ENCODE results near the gene FHOD3. TPM values are rescaled to one million over a fixed set of nuclear protein-coding genes. Genes with fewer than 3 reads are reported as not detected.
"Not testable (repeated sequence)": the region's sequence is repeated elsewhere in the genome, so short reads cannot be mapped to it uniquely, and the experiment has no call there.

The FHOD3 gene
- polyA plus RNA-seq, 3 donors = 0.89 to 7.6 (median 2.9) TPM

DNA sequence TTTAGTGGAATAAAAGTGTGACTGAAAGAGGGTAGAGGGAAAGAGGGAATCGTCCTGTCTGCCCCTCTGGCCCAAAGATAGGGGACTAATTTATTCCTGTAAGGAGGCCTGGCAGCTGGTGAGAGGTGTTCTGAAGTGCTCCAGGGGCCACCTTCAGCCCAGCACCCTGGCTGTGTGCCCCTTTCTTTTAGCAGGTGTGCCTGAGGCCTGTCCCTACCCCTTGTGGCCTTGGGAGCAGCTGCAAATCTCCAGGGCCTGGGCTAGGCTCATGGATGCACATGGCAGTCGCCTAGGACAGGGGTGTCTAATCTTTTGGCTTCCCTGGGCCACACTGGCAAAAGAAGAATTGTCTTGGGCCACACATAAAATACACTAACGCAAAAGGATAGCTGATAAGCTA, 37.3 kb downstream of the FHOD3 start:
- H3K27ac ChIP-seq (ENCODE audit: low read depth, low read length) = no peak overlapping the region
- WGBS, 3 donors = 44 to 79% (median 78%) methylated on average over 3 of the region's 3 CpGs

DNA sequence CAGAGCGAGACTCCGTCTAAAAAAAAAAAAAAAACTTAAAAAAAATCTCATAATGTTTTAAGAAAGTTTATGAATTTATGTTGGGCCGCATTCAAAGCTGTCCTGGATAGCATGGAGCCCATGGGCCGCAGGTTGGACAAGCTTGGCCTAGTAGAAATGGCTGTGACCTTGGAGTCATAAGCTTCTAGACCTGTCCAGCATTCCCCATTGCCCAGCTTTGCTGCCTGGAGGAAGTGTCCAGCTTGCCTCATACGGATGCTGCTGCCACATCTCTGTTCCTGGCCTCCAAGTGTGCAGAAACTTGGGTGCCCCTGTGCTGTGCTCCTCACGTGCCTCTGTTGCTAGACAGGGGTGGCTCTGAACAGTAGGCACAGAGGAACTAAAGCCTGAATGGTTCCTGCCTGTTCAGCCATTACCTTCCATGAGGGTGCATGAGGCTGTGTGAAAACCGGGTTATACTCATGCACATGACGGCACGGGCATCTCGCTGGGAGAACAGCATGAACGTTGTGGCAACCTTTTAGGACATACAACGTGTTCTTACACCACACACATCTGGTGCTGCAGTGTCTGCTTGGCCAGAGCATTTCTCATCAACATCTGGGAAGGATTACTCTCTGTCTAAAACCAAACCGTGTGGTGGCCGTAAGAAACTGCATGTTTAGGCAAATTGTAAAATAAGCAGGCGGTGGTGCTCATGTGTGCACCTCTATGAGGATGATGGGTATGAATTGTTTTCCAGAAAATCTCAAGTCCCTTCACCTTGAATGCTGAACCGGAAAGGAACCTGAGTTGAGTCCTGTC, 38.2 kb downstream of the FHOD3 start:
- 88 to 94% (median 88%) methylated on average over 16 of the region's 16 CpGs for WGBS, 3 donors
- H3K27ac ChIP-seq (ENCODE audit: low read depth, low read length) = no peak overlapping the region

DNA sequence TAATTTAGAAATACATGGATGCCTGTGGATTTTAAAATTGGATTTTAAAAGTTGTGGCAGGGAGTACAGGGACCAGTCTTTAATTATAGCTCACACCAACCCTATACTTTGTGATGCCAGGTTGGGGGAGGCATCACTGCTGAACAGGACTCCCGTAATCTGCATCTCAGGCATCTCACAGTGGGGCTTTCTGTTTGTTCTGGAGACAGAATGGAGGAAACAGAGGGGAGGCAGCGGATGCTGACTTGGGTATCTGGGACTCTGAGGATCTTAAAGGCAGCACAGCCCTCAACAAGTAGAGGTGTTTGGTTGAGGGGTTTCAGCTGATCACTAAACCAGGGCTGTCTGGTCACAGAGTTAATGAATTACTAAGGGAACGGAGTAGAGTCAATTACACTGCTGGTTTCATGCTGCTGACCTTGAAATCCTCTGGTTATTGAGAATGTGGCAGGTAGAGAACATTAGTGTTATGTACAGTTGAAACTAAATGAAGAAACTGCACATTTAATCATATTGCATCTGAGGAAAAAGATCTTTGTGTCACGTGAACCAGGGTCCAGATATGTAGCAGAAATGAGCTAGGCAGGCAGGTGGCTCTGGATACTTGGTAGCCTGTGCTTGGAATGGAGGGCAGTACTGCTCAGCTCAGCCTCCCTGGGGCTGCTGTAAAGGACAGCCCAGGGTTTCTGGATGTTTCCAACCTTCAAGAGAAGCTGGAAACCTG, 40.3 kb downstream of the FHOD3 start:
- H3K27ac ChIP-seq (ENCODE audit: low read depth, low read length) = no peak overlapping the region
- WGBS, 3 donors = 52 to 79% (median 78%) methylated on average over 4 of the region's 4 CpGs

DNA sequence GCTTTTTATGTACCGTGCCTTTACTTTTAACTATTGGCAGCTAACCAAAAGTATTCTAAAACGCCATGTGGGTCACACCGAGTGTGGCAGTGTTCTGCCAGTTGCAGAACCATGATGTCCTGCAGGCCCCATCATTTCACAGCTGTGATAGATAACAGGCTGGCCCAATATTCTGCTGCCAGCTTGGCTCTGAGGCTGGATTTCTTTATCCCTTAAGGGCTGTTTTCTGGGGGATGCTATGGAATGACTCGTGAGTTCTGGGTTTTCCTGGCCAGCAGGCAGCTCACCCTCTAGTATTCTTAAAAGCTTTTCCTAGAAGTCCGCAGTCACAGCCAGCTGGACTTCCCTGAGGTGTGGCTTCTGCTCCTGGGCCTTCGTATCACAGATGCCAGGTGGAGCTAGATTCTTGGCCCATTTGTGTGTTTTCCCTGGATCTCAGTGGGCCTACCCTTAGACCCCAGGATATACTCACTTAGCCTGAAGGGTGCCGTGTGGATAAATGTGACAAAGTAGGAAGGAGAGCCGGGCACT, 41.0 kb downstream of the FHOD3 start:
- no peak overlapping the region for H3K27ac ChIP-seq (ENCODE audit: low read depth, low read length)
- 50 to 76% (median 70%) methylated on average over 8 of the region's 8 CpGs for WGBS, 3 donors

DNA sequence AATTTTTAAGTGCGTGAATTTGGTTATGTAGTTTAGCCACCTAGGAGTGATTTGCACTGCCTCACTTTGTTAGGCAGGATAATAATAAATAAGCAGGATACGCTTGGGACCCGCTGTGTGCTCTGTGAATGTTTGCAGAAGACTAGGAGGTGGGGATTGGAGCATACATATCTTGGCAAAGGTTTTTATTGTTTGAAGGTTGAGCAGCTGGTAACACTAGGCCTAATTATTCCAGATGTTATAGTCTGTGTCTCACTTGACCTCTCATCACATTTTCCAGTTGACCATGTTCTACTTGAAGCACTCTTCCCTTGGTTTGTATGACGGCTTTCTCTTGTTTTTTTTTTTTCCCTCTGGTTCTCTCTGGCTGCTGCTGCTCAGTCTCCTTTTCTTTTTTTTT, 42.7 kb downstream of the FHOD3 start:
- no peak overlapping the region for H3K27ac ChIP-seq (ENCODE audit: low read depth, low read length)

DNA sequence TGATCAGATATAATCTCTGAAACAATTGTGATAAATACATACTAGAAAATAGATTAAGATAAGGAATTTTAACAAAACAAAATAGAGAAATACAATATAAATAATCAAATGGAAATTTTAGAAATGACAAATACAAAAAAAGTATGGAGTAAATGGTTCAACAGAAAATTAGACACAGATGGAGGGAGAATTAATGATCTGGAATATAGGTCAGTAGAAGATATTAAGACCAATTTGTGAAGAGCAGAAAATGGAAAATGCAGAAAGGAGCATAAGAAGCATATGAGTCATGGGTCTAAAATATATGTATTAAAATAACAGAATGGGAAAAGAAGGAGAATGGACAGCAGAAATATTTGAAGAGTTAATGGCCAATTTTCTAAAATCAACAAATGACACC, 44.4 kb downstream of the FHOD3 start:
- H3K27ac ChIP-seq (ENCODE audit: low read depth, low read length) = no peak overlapping the region

More for the DNA sequence above, 42.7 kb downstream of the FHOD3 start:
- WGBS, 3 donors = 64 to 96% (median 85%) methylated on average over 4 of the region's 4 CpGs

DNA sequence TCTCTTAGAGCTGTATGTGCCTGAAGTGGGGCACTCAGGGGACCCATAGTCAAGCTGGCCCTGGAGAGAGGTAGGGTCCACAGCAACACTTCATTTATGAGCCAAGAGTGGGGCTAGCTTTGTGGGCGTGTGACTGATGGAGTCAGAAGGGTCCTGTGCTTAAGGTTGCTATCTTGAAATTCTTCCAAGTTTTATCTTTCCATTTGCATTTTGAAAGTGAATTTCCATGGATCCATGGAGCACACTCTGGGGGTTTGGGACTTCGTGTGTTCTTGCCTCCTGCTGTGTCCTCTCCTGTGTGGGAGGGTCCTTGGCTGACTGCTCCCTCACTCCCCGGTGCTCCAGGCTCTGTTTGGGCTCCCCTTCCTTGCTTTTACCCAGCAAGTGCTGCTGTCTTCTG, 50.8 kb downstream of the FHOD3 start:
- WGBS, 3 donors = 61 to 76% (median 61%) methylated on average over 3 of the region's 3 CpGs
- no peak overlapping the region for H3K27ac ChIP-seq (ENCODE audit: low read depth, low read length)

DNA sequence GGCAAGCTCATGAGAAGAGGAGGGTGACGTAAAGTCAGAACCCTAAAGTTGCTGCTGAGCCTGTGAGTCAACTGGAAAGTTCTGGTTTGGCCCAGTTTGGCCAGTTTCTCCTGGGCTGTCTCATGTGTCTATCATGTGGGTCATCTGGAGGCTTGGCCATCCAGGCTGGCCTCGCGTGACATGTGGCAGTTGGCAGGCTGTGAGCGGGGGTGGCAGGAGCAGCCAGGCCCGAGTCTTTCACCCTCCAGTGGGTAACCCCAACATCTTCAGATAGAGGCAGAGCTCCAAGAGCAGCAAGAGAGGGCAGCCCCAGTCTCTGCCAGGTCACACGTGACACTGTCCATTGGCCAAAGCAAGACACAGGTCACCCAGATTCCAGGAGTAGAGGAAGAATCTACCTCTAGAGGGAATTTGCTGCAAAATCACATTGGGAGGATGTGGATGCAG, 51.5 kb downstream of the FHOD3 start:
- WGBS, 3 donors = 49 to 89% (median 87%) methylated on average over 6 of the region's 6 CpGs
- no peak overlapping the region for H3K27ac ChIP-seq (ENCODE audit: low read depth, low read length)

DNA sequence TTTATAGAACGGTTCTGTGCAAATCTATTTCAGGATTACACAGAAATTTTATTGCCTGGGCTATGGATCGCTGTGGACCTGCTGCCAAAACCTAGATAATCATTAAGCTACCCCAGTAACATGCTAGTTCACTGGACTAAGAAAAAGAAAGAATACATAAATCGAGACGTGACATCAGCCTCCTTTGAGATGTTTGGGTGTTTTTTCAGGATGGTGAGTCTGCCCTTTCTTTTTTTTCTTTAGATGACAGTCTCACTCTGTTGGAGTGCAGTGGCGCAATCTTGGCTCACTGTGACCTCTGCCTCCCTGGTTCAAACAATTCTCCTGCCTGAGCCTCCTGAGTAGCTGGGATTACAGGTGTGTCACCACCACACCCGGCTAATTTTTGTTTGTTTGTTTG, 52.0 kb downstream of the FHOD3 start:
- H3K27ac ChIP-seq (ENCODE audit: low read depth, low read length) = no peak overlapping the region
- WGBS, 3 donors = 34 to 81% (median 77%) methylated on average over 6 of the region's 6 CpGs

DNA sequence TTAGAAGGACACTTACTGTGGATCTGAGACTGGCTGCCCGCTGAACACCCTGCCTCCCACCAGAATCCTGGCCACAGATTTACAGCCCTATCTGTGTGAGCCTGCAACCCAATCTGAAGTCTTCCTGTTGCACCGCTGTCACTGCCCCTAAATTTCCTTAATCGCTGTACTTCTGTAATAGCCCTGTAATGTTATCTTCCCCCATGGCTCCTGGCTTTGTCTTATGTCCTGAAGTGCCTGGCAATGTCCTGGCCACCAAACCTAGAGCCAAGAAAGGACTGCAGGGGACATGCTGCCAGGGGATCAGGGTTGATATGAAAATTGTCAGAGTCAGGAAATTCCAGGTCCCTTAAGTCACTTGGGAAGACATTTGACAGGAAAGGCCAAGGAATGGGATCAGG, 52.7 kb downstream of the FHOD3 start:
- WGBS, 3 donors = 64 to 89% (median 65%) methylated on average over 3 of the region's 3 CpGs
- no peak overlapping the region for H3K27ac ChIP-seq (ENCODE audit: low read depth, low read length)

DNA sequence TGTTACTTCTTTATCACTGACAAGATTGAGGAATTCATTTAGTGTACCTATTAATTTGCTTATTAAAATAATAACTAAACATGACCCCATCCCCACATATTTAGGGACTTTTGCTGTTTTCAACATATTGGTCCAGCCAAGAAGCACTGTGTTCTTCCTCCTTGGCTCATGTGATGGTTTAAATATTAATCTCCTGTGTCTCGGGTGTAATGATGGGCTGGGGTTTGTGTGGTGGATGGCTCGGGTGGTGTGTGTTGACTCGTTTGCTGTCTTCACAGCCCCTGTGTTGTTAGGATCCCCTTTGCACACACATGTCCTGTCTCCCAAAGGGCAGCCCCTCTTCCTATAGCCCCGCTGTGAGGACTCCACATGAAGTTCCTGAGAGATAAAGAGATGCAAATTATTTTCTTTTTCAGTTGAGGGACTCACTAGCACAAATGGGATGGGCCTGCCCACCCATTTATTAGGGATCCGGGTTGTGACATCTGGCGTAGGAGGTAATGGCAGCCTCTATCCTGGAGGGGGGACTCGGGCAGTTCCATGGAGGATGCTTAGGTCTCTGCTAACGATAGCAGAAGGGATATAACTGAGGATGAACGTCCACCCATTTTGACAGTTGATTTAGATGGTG, 53.4 kb downstream of the FHOD3 start:
- WGBS, 3 donors = 64 to 67% (median 66%) methylated on average over 9 of the region's 9 CpGs
- H3K27ac ChIP-seq (ENCODE audit: low read depth, low read length) = no peak overlapping the region

DNA sequence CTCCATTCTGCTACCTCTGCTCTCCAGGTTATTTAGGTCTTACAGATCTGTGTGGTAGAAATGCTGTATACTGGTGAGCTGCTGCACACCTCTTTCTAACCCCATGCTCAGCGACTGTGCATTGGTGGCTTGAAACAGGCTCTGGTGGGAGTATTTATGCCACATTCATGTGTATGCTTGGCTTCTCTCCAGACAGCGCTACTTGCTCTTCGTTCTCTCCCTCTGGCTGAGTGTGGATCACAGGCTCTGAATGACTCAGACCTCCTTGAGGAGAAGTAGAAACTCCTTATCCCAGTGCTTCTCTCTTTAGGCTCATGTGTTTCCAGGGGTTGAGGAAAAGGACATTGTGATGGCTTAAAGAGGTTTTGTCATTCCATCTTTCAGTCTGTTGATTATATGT, 54.9 kb downstream of the FHOD3 start:
- WGBS, 3 donors = 24 to 57% (median 52%) methylated on average over 3 of the region's 3 CpGs
- H3K27ac ChIP-seq (ENCODE audit: low read depth, low read length) = no peak overlapping the region

DNA sequence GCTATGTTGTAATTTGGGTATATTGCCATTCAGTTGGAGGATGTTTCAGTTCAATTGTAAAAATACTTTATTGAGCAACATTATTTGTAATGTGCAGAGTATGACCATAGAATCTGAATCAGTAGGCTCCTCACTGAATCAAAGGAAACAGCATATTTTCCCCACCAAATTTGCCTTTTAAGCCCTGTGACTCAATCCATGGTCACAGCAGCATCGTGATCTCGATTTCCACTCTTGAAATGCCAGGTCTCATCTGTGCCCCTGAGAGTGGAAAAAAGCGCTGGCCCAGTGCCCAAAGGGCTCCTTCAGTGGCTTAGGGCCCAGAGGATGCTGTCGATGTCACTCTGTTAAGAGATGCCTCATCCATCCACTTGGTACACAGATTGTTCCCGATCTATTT, 57.5 kb downstream of the FHOD3 start:
- 84 to 89% (median 88%) methylated on average over 5 of the region's 5 CpGs for WGBS, 3 donors
- no peak overlapping the region for H3K27ac ChIP-seq (ENCODE audit: low read depth, low read length)

DNA sequence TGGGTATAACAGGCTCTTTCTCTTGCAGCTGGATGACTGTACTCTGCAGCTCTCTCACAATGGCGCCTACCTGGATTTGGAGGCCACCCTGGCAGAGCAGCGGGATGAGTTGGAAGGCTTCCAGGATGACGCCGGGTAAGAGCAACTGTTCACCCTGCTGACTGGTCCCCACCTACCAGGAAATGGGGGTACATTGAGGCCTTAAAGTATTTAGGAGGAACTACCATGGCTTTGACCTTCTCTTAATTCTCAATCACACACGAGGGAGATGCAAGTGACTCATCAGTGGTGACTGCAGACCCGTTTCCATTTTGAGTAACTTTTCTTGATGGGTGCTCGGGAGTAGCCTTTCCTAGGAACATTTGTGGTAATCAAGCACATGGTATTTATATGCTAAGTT, 58.0 kb downstream of the FHOD3 start:
- WGBS, 3 donors = 82 to 88% (median 83%) methylated on average over 7 of the region's 7 CpGs
- no peak overlapping the region for H3K27ac ChIP-seq (ENCODE audit: low read depth, low read length)

DNA sequence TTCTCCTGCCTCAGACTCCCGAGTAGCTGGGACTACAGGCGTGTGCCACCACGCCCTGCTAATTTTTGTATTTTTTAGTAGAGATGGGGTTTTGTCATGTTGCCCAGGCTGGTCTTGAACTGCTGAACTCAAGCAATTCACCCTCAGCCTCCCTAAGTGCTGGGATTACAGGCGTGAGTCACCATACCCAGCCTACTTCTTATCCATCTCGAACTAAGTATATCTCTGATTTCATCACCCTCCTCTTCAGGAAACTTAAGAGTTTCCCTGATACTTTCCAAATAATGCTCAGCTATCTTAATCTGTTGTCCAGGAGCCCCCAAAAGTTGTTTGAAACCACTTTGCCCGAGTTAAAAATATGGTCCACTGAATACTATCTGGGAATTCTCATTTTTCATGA, 59.2 kb downstream of the FHOD3 start:
- H3K27ac ChIP-seq (ENCODE audit: low read depth, low read length) = not testable (repeated sequence)
- 84 to 99% (median 86%) methylated on average over 6 of the region's 6 CpGs for WGBS, 3 donors

DNA sequence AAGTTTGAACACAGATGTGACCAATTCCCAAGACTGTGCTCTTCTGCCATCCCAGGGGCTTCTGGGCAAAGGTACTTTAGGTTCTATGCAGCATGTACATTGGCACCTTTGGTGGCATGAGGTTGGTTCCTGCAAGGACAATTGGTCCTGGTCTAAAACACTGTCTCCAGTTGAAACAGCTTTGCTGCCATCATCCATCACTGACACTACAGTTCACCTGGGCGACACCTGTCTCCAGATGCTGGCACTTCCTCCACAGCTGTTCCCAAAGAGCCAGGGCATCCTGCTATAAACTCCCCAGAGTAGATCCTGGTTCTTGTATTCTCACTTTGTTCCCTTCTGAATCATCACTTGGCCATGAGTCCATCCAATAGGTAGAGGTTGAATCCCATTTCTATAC, 60.6 kb downstream of the FHOD3 start:
- no peak overlapping the region for H3K27ac ChIP-seq (ENCODE audit: low read depth, low read length)
- 80 to 95% (median 83%) methylated on average over 1 of the region's 1 CpG for WGBS, 3 donors

DNA sequence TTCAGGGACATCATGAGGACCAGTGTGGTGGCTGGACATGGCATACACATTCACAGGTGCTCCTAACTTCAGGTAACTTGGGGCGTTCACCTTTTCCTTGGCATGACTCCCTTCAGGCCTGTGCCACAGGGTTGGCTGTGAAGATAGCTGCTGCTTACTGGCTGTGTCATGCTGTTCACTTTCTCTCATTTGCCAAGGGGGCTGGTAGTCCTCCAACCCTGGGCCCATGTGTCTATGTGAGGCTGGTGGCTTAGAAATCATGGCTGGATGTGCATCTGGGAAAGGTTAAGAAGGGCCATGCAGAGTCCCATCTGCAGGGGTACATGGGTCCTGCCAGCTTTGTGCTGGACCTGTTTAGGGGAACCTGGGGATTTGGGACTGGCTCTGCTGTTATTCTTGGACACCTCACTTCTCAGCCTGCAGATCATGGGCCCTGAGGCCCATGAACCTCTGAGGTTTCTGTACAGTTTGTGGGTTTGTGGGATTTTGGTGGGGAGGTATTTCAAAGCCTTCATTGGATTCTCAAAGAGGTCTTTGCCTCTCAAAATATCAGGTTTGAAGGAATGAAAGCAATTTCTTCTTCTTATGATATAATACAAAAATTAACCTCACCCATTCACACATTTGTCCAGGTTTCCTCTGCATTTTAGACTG, 62.9 kb downstream of the FHOD3 start:
- 84 to 93% (median 87%) methylated on average over 1 of the region's 1 CpG for WGBS, 3 donors
- no peak overlapping the region for H3K27ac ChIP-seq (ENCODE audit: low read depth, low read length)

DNA sequence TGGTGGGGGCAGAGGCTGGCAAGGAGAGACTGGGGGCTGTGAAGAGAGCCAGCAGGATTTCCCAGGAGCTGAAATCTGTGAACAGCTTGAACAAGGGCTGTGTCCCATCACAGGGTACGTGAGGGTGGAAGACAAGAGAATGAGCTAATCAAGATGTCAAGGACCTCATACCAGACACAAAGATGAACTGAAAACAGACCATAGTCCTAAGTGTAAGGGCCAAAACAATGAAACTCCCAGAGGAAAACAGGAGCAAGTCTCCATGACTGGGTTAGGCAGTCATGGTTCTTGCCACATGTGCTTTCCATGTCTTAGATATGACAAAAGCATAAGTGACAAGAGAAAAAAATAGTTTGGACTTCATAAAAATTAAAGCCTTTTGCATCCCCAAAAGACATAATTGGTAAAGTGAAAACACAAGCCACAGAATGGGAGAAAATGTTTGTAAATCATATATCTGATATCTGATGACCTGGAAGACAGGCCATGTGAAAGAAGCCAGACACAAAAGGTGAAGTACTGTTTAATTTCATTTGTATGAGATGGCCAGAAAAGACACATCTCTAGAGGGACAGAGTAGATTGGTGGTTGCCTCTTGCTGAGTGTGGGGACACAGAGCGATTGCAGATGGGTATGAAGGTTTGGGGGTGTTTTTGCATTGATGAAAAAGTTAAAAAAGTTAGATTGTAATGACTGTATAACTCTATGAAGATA, 67.6 kb downstream of the FHOD3 start:
- no peak overlapping the region for H3K27ac ChIP-seq (ENCODE audit: low read depth, low read length)
- WGBS, 3 donors = 69 to 88% (median 69%) methylated on average over 2 of the region's 2 CpGs

All from adipose tissue (tissue), 3 donors.